Panc1 (cell line): ENCODE data around the gene UCHL3. TPM values are rescaled to one million over a fixed set of nuclear protein-coding genes. Genes with fewer than 3 reads are reported as not detected.

Experiments
- ATAC-seq: fragments of 200-7000 bp; cut with Tn5 transposase; 2 replicates; pipeline ENCODE4 v1.9.1; 2020; ENCODE audit warnings: mild to moderate bottlenecking, moderate library complexity
- BruUV-seq: library from RNA; stranded (reverse); fragments of 400-500 nt; replicated peaks from 2 replicates; lab custom pipeline; 2021; lab: Mats Ljungman, UMichigan
- CTCF ChIA-PET: fragments of 300-600 bp; sonication (Branson Sonifier 250); formaldehyde crosslinking; loops from one replicate; lab custom pipeline; 2022; ENCODE audit warnings: antibody characterized with exemption; lab: Charles Lee
- POLR2A ChIA-PET: fragments of 300-600 bp; sonication (Branson Sonifier 250); formaldehyde crosslinking; loops from one replicate; lab custom pipeline; 2022; ENCODE audit warnings: antibody characterized with exemption; lab: Charles Lee
- DNase-seq: peaks from one replicate; pipeline ENCODE4 v3.0.0-alpha.2; 2010; ENCODE audit warnings: low read depth, low spot score
- H3K27ac ChIP-seq: 2 replicates; pipeline ENCODE4 v1.5.1; 2011; ENCODE audit warnings: mild to moderate bottlenecking, low read length, inconsistent platforms
- H3K27me3 ChIP-seq: fragments of 200-500 bp; sonication (Bioruptor generic); 2 replicates; pipeline ENCODE4 v1.6.0; 2014; ENCODE audit warnings: low read length, inconsistent platforms; ENCODE audit not compliant: control insufficient read depth, insufficient read depth
- H3K36me3 ChIP-seq: fragments of 200-500 bp; sonication (Bioruptor generic); 2 replicates; pipeline ENCODE4 v1.5.1; 2014; ENCODE audit warnings: inconsistent platforms, mild to moderate bottlenecking, low read length, moderate library complexity; ENCODE audit not compliant: control insufficient read depth, insufficient read depth
- H3K4me1 ChIP-seq: 2 replicates; pipeline ENCODE4 v1.5.1; 2011; ENCODE audit warnings: inconsistent platforms, mild to moderate bottlenecking, low read length, moderate library complexity; ENCODE audit not compliant: control insufficient read depth, insufficient read depth
- H3K4me3 ChIP-seq, 2 experiments: 2 replicates each; pipeline ENCODE4 v1.5.1; 2011 to 2012; ENCODE audit warnings: low read depth in 2 of 2, low read length in 2 of 2, mild to moderate bottlenecking in 2 of 2, inconsistent platforms in 1 of 2, moderate library complexity in 1 of 2
- H3K9me3 ChIP-seq: fragments of 200-500 bp; sonication (Bioruptor generic); 2 replicates; pipeline ENCODE4 v1.5.1; 2014; ENCODE audit warnings: low read depth, mild to moderate bottlenecking, inconsistent platforms, low read length, moderate library complexity; ENCODE audit not compliant: control insufficient read depth, insufficient read depth
- CTCF ChIP-seq: fragments of 450-650 bp; IDR thresholded peaks from 2 replicates; pipeline ENCODE4 v1.5.1; 2017; ENCODE audit warnings: mild to moderate bottlenecking
- POLR2AphosphoS5 ChIP-seq: IDR thresholded peaks from 2 replicates; pipeline ENCODE4 v1.6.1; 2012; ENCODE audit warnings: mild to moderate bottlenecking, low read depth, low read length, moderate library complexity
- SIN3A ChIP-seq: IDR thresholded peaks from 2 replicates; pipeline ENCODE4 v1.6.1; 2012; ENCODE audit warnings: low read depth, mild to moderate bottlenecking, low read length, moderate library complexity, borderline replicate concordance; ENCODE audit not compliant: insufficient read depth
- TCF7L2 ChIP-seq: IDR thresholded peaks from 2 replicates; pipeline ENCODE4 v1.6.1; 2011; ENCODE audit warnings: mild to moderate bottlenecking, low read depth, low read length, inconsistent platforms
- in situ Hi-C: cut with HindIII; loops from 2 replicates; pipeline ENCODE4 v1.10.0; 2016; ENCODE audit warnings: low sequenced_read_pairs, low pct_unique_long_range_greater_than_20kb
- intact Hi-C: fragments of 100-400 bp; cut with micrococcal nuclease; formaldehyde crosslinking; loops from one replicate; pipeline ENCODE4 v1.10.0; 2022; ENCODE audit not compliant: unreplicated experiment
- total RNA-seq: library from RNA; stranded (reverse); gene quantifications from one replicate; pipeline ENCODE4 v1.2.1, GENCODE V29; 2021; ENCODE audit not compliant: unreplicated experiment
- TF ChIP-seq, protein P1 (sequence below), 2 experiments: IDR thresholded peaks; 2 replicates each; pipeline ENCODE4 v1.6.1; 2011 to 2012; ENCODE audit warnings: low read depth in 2 of 2, control low read depth in 1 of 2, low read length in 1 of 2, mild to moderate bottlenecking in 1 of 2, moderate library complexity in 1 of 2; ENCODE audit not compliant: insufficient read depth in 1 of 2

The UCHL3 gene
- total RNA-seq, 1 experiment from 2014 or later, result 29.3 TPM

DNA sequence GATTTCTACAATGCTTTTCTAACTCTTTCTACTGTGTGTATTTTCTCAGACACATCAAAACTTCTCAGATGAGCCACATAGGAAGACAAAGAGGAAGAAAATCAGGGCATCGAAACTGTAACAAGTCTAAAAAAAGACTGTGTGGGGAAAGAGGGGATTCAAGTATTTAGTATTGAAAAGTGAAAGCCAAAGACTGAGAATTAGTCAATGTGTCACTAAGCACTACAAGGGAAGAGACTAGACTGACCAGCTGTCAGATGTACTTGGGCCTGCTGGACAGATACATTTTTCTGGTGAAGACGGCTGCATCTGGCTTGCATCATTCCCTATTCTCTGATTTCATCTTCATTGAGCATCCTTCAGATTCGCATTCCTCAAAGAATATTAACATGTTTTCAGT lies 37.3 kb upstream of the UCHL3 start:
- no peaks in the 10 kb centered on the region for H3K27me3 ChIP-seq
- H3K27ac ChIP-seq, result no peak overlapping the region
- no peak for DNase-seq
- intact Hi-C loops, result no loop called here
- no peaks in the 10 kb centered on the region for H3K9me3 ChIP-seq
- POLR2A ChIA-PET, result no interaction called here
- no peak for ATAC-seq
- no peaks in the 10 kb centered on the region for H3K4me1 ChIP-seq
- no TSS peak for BruUV-seq
- in situ Hi-C loops, result no loop called here
- TF ChIP-seq, protein P1, sequence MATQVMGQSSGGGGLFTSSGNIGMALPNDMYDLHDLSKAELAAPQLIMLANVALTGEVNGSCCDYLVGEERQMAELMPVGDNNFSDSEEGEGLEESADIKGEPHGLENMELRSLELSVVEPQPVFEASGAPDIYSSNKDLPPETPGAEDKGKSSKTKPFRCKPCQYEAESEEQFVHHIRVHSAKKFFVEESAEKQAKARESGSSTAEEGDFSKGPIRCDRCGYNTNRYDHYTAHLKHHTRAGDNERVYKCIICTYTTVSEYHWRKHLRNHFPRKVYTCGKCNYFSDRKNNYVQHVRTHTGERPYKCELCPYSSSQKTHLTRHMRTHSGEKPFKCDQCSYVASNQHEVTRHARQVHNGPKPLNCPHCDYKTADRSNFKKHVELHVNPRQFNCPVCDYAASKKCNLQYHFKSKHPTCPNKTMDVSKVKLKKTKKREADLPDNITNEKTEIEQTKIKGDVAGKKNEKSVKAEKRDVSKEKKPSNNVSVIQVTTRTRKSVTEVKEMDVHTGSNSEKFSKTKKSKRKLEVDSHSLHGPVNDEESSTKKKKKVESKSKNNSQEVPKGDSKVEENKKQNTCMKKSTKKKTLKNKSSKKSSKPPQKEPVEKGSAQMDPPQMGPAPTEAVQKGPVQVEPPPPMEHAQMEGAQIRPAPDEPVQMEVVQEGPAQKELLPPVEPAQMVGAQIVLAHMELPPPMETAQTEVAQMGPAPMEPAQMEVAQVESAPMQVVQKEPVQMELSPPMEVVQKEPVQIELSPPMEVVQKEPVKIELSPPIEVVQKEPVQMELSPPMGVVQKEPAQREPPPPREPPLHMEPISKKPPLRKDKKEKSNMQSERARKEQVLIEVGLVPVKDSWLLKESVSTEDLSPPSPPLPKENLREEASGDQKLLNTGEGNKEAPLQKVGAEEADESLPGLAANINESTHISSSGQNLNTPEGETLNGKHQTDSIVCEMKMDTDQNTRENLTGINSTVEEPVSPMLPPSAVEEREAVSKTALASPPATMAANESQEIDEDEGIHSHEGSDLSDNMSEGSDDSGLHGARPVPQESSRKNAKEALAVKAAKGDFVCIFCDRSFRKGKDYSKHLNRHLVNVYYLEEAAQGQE (IDR thresholded peaks at IDR 0.05; ENCODE audit: insufficient read depth in 1 of 2, low read depth in 2 of 2, low read length in 1 of 2), result no peak
- no peak for TF ChIP-seq POLR2AphosphoS5
- no peak for TF ChIP-seq CTCF
- TF ChIP-seq TCF7L2, result no peak
- CTCF ChIA-PET, result no interaction called here
- H3K36me3 ChIP-seq, result no peaks in the 10 kb centered on the region
- H3K4me3 ChIP-seq, result no peak overlapping the region

GRCh38 chr13:75513271-75513670 lies 36.3 kb upstream of the UCHL3 start:
- no peaks in the 10 kb centered on the region for H3K4me1 ChIP-seq
- TF ChIP-seq CTCF (no peak), TCF7L2 (no peak), POLR2AphosphoS5 (no peak), SIN3A (no peak)
- TF ChIP-seq, protein P1 (IDR thresholded peaks at IDR 0.05; ENCODE audit: insufficient read depth in 1 of 2, low read depth in 2 of 2, low read length in 1 of 2), result no peak
- H3K27me3 ChIP-seq, result no peaks in the 10 kb centered on the region
- no peaks in the 10 kb centered on the region for H3K9me3 ChIP-seq
- H3K27ac ChIP-seq, result no peak overlapping the region
- ChIA-PET POLR2A (no interaction called here), CTCF (no interaction called here)
- intact Hi-C loops, result no loop called here
- no peak overlapping the region for H3K4me3 ChIP-seq
- DNase-seq (no peak), ATAC-seq (no peak)
- in situ Hi-C loops, result no loop called here
- no peaks in the 10 kb centered on the region for H3K36me3 ChIP-seq
- no TSS peak for BruUV-seq
